Measurements from ENCODE around the gene SENP2. TPM values are rescaled to one million over a fixed set of nuclear protein-coding genes. Genes with fewer than 3 reads are reported as not detected.
"Not testable (repeated sequence)": the region's sequence is repeated elsewhere in the genome, so short reads cannot be mapped to it uniquely, and the experiment has no call there.

The SENP2 gene
- total RNA-seq, 1 experiment from 2014 or later, result 52.7 TPM

DNA sequence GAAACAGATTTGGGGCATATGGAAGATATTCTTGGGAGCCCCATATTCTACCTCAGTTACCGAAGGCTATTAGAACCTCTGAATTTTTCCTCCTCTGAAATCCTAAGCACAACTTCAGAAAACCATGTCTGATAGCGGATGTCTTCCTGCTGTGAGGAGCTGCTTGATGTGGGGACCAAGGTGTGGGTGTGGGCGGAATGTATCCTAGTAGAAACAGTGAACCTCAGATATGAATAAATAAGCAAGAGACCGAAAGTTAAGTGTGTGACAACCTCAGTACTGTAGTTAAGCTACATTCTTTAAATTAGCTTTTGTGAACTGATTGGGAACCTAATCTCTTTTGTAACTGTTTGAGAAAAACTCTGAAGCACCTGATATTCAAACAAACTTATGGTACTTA lies 46.9 kb downstream of the SENP2 start:
- no peak for ATAC-seq

DNA sequence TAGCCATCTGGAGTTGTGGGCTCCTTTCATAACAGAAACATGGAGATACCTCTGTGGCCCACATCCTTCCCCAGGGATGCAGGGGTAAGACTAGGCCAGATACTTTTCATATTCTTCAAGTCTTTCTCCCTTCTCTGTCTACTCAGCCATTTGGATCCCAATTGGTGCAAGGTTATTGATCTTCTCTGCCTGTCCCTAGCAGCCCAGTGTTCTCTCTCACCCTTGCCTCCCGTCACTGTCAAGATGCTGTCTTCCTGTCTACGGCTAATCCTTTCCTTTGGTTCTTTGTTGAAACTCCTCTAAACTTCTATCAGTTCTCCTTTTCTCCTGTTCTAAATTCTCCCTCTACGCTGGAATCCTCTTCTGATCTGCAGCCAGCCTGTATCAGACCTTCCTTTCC lies 51.3 kb downstream of the SENP2 start:
- in situ Hi-C loops (cut with HindIII; ENCODE audit: low pct_unique_long_range_greater_than_20kb, low sequenced_read_pairs), result no loop called here
- H3K4me1 ChIP-seq (ENCODE audit: control insufficient read depth, insufficient read depth, low read length), result no peaks in the 10 kb centered on the region
- no peaks in the 10 kb centered on the region for H3K27me3 ChIP-seq (ENCODE audit: control insufficient read depth, insufficient read depth, low read length)
- POLR2A ChIA-PET, result no interaction called here
- H3K36me3 ChIP-seq (ENCODE audit: control insufficient read depth, insufficient read depth, low read length), result no peaks in the 10 kb centered on the region
- TF ChIP-seq SIN3A (IDR thresholded peaks at IDR 0.05; ENCODE audit: borderline replicate concordance, insufficient read depth, low read depth, low read length) (no peak), POLR2AphosphoS5 (IDR thresholded peaks at IDR 0.05; ENCODE audit: low read depth, low read length) (no peak; the same call in 1 of the 2 replicates), TCF7L2 (IDR thresholded peaks at IDR 0.05; ENCODE audit: low read depth, low read length) (no peak)
- TF ChIP-seq, protein P1, sequence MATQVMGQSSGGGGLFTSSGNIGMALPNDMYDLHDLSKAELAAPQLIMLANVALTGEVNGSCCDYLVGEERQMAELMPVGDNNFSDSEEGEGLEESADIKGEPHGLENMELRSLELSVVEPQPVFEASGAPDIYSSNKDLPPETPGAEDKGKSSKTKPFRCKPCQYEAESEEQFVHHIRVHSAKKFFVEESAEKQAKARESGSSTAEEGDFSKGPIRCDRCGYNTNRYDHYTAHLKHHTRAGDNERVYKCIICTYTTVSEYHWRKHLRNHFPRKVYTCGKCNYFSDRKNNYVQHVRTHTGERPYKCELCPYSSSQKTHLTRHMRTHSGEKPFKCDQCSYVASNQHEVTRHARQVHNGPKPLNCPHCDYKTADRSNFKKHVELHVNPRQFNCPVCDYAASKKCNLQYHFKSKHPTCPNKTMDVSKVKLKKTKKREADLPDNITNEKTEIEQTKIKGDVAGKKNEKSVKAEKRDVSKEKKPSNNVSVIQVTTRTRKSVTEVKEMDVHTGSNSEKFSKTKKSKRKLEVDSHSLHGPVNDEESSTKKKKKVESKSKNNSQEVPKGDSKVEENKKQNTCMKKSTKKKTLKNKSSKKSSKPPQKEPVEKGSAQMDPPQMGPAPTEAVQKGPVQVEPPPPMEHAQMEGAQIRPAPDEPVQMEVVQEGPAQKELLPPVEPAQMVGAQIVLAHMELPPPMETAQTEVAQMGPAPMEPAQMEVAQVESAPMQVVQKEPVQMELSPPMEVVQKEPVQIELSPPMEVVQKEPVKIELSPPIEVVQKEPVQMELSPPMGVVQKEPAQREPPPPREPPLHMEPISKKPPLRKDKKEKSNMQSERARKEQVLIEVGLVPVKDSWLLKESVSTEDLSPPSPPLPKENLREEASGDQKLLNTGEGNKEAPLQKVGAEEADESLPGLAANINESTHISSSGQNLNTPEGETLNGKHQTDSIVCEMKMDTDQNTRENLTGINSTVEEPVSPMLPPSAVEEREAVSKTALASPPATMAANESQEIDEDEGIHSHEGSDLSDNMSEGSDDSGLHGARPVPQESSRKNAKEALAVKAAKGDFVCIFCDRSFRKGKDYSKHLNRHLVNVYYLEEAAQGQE (IDR thresholded peaks at IDR 0.05; ENCODE audit: insufficient read depth in 1 of 2, low read depth in 2 of 2, low read length in 1 of 2), result no peak
- TF ChIP-seq, protein P2, sequence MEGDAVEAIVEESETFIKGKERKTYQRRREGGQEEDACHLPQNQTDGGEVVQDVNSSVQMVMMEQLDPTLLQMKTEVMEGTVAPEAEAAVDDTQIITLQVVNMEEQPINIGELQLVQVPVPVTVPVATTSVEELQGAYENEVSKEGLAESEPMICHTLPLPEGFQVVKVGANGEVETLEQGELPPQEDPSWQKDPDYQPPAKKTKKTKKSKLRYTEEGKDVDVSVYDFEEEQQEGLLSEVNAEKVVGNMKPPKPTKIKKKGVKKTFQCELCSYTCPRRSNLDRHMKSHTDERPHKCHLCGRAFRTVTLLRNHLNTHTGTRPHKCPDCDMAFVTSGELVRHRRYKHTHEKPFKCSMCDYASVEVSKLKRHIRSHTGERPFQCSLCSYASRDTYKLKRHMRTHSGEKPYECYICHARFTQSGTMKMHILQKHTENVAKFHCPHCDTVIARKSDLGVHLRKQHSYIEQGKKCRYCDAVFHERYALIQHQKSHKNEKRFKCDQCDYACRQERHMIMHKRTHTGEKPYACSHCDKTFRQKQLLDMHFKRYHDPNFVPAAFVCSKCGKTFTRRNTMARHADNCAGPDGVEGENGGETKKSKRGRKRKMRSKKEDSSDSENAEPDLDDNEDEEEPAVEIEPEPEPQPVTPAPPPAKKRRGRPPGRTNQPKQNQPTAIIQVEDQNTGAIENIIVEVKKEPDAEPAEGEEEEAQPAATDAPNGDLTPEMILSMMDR (IDR thresholded peaks at IDR 0.05), result no peak
- H3K27ac ChIP-seq (ENCODE audit: low read length), result no peak overlapping the region
- H3K4me3 ChIP-seq (ENCODE audit: low read depth in 2 of 2, low read length in 2 of 2), result no peak overlapping the region
- 0 out of 2 replicates have a peak, but pooled peaks have one; percentile 18 for ATAC-seq
- BruUV-seq (replicated peaks), result TSS peak; percentile 44
- no peaks in the 10 kb centered on the region for H3K9me3 ChIP-seq (ENCODE audit: control insufficient read depth, insufficient read depth, low read depth, low read length)
- CTCF ChIA-PET, result no interaction called here
- intact Hi-C loops (cut with micrococcal nuclease; ENCODE audit: unreplicated experiment), result no loop called here
- DNase-seq (ENCODE audit: low read depth, low spot score), result no peak

More for the DNA sequence above, 46.9 kb downstream of the SENP2 start:
- DNase-seq (ENCODE audit: low read depth, low spot score), result no peak
- H3K9me3 ChIP-seq (ENCODE audit: control insufficient read depth, insufficient read depth, low read depth, low read length), result no peaks in the 10 kb centered on the region
- no peak overlapping the region for H3K27ac ChIP-seq (ENCODE audit: low read length)
- no TSS peak for BruUV-seq (replicated peaks)
- H3K36me3 ChIP-seq (ENCODE audit: control insufficient read depth, insufficient read depth, low read length), result no peaks in the 10 kb centered on the region
- CTCF ChIA-PET, result no interaction called here
- POLR2A ChIA-PET, result no interaction called here
- in situ Hi-C loops (cut with HindIII; ENCODE audit: low pct_unique_long_range_greater_than_20kb, low sequenced_read_pairs), result no loop called here
- intact Hi-C loops (cut with micrococcal nuclease; ENCODE audit: unreplicated experiment), result no loop called here
- H3K27me3 ChIP-seq (ENCODE audit: control insufficient read depth, insufficient read depth, low read length), result no peaks in the 10 kb centered on the region
- H3K4me3 ChIP-seq (ENCODE audit: low read depth in 2 of 2, low read length in 2 of 2), result no peak overlapping the region
- H3K4me1 ChIP-seq (ENCODE audit: control insufficient read depth, insufficient read depth, low read length), result no peaks in the 10 kb centered on the region
- no peak for TF ChIP-seq TCF7L2 (IDR thresholded peaks at IDR 0.05; ENCODE audit: low read depth, low read length)
- TF ChIP-seq POLR2AphosphoS5 (IDR thresholded peaks at IDR 0.05; ENCODE audit: low read depth, low read length), result no peak
- no peak for TF ChIP-seq SIN3A (IDR thresholded peaks at IDR 0.05; ENCODE audit: borderline replicate concordance, insufficient read depth, low read depth, low read length)
- TF ChIP-seq, protein P2 (IDR thresholded peaks at IDR 0.05), result no peak
- TF ChIP-seq, protein P1 (IDR thresholded peaks at IDR 0.05; ENCODE audit: insufficient read depth in 1 of 2, low read depth in 2 of 2, low read length in 1 of 2), result no peak

DNA sequence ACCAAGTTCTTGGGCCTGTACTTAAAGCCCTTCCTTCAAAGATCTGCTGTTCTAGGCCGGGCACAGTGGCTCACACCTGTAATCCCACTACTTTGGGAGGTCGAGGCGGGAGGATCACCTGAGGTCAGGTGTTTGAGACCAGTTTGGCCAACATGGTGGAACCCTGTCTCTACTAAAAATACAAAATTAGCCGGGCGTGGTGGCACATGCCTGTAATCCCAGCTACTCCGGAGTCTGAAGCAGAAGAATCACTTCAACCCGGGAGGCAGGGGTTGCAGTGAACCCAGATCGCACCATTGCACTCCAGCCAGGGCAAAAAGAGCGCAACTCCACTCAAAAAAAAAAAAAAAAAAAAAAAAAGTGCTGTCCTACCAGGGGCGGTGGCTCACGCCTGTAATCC lies 52.6 kb downstream of the SENP2 start:
- H3K27ac ChIP-seq (ENCODE audit: low read length); POLR2A ChIA-PET; H3K4me3 ChIP-seq (ENCODE audit: low read depth in 2 of 2, low read length in 2 of 2); H3K36me3 ChIP-seq (ENCODE audit: control insufficient read depth, insufficient read depth, low read length); H3K27me3 ChIP-seq (ENCODE audit: control insufficient read depth, insufficient read depth, low read length); H3K9me3 ChIP-seq (ENCODE audit: control insufficient read depth, insufficient read depth, low read depth, low read length); H3K4me1 ChIP-seq (ENCODE audit: control insufficient read depth, insufficient read depth, low read length); in situ Hi-C loops (cut with HindIII; ENCODE audit: low pct_unique_long_range_greater_than_20kb, low sequenced_read_pairs); intact Hi-C loops (cut with micrococcal nuclease; ENCODE audit: unreplicated experiment); ATAC-seq; DNase-seq (ENCODE audit: low read depth, low spot score); CTCF ChIA-PET; BruUV-seq (replicated peaks): not testable (repeated sequence)
